Parathyroid adenoma (tissue), 2 donors: ENCODE measurements around the gene CCDC188.
"Not testable (repeated sequence)": the region's sequence is repeated elsewhere in the genome, so short reads cannot be mapped to it uniquely, and the experiment has no call there.

Source experiments
- H2AFZ ChIP-seq: fragments of 300-600 bp; sonication (generic); one replicate; pipeline ENCODE4 v1.7.0; 2017; ENCODE audit warnings: antibody characterized with exemption, mild to moderate bottlenecking
- H3K27ac ChIP-seq: fragments of 300-600 bp; sonication (generic); one replicate; pipeline ENCODE4 v1.7.0; 2017
- H3K27me3 ChIP-seq: fragments of 300-600 bp; sonication (generic); one replicate; pipeline ENCODE4 v1.7.0; 2017; ENCODE audit warnings: low read length; ENCODE audit not compliant: control insufficient read depth, insufficient read depth
- H3K36me3 ChIP-seq: fragments of 300-600 bp; sonication (generic); one replicate; pipeline ENCODE4 v1.7.0; 2017; ENCODE audit warnings: low read length; ENCODE audit not compliant: control insufficient read depth, insufficient read depth
- H3K4me1 ChIP-seq: fragments of 300-600 bp; sonication (generic); one replicate; pipeline ENCODE4 v1.7.0; 2017; ENCODE audit warnings: control low read depth
- H3K4me2 ChIP-seq: fragments of 300-600 bp; sonication (generic); one replicate; pipeline ENCODE4 v1.7.0; 2017; ENCODE audit warnings: low read length
- H3K4me3 ChIP-seq: fragments of 300-600 bp; sonication (generic); one replicate; pipeline ENCODE4 v1.7.0; 2017; ENCODE audit warnings: low read depth, low read length
- H3K79me2 ChIP-seq: fragments of 300-600 bp; sonication (generic); one replicate; pipeline ENCODE4 v1.7.0; 2017; ENCODE audit warnings: control low read depth
- H3K9ac ChIP-seq: fragments of 300-600 bp; sonication (generic); one replicate; pipeline ENCODE4 v1.7.0; 2017; ENCODE audit warnings: mild to moderate bottlenecking
- H3K9me3 ChIP-seq: fragments of 300-600 bp; sonication (generic); one replicate; pipeline ENCODE4 v1.7.0; 2017; ENCODE audit warnings: low read length; ENCODE audit not compliant: control insufficient read depth
- TF ChIP-seq, protein P1 (sequence below): fragments of 300-600 bp; sonication (generic); IDR thresholded peaks from one replicate; pipeline ENCODE4 v1.7.0; 2017; ENCODE audit warnings: antibody characterized with exemption, mild to moderate bottlenecking
- donor health status: primary hyperparathyroidism.

CCDC188 gene

DNA sequence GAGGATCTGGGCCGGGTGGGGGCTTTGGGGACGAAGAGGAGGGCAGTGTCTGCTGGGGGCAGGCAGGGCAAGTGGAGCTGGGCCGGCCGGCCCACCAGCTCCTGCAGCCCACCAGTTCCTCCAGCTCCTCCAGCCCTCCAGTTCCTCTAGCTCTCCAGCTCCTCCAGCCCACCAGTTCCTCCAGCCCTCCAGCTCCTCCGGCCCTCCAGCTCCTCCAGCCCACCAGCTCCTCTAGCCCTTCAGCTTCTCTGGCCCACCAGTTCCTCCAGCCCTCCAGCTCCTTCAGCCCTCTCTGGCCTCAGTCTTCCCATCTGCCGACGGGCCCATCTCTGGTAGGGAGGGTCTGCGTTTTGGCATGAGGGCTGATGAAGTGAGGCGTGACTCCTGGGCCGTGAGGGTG, 9.2 kb upstream of the CCDC188 start:
- Histone ChIP-seq H3K79me2 (no peaks in the 10 kb centered on the region), H3K9me3 (no peaks in the 10 kb centered on the region)
- TF ChIP-seq, protein P1, sequence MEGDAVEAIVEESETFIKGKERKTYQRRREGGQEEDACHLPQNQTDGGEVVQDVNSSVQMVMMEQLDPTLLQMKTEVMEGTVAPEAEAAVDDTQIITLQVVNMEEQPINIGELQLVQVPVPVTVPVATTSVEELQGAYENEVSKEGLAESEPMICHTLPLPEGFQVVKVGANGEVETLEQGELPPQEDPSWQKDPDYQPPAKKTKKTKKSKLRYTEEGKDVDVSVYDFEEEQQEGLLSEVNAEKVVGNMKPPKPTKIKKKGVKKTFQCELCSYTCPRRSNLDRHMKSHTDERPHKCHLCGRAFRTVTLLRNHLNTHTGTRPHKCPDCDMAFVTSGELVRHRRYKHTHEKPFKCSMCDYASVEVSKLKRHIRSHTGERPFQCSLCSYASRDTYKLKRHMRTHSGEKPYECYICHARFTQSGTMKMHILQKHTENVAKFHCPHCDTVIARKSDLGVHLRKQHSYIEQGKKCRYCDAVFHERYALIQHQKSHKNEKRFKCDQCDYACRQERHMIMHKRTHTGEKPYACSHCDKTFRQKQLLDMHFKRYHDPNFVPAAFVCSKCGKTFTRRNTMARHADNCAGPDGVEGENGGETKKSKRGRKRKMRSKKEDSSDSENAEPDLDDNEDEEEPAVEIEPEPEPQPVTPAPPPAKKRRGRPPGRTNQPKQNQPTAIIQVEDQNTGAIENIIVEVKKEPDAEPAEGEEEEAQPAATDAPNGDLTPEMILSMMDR: no peak

DNA sequence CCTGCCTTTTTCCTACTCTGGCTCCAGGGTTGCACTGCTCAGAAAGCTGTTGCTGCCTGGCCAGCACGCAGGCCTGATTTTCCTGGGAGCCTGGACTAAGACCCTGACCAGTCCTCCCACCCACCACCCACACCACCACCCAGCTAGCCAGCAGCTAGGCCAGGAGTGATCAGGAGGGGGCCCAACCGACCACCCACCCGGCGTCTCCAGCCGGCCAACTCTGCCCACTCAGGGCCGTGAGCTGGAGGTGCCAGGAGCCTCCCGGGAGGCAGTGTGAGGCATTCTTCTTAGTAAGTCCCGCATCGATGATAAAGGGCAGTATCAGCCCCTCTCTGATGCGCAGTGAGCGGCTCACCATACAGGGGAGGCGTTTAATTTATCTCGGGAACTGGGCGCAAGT, 8.7 kb upstream of the CCDC188 start:
- H3K4me2 ChIP-seq, H3K9ac ChIP-seq, H3K79me2 ChIP-seq, H2AFZ ChIP-seq, H3K36me3 ChIP-seq, H3K9me3 ChIP-seq, H3K4me3 ChIP-seq, H3K27ac ChIP-seq, H3K4me1 ChIP-seq, H3K27me3 ChIP-seq: not testable (repeated sequence)

More for the DNA sequence above, 9.2 kb upstream of the CCDC188 start:
- no peak overlapping the region for H3K9ac ChIP-seq
- no peaks in the 10 kb centered on the region for H3K36me3 ChIP-seq
- no peaks in the 10 kb centered on the region for H3K4me1 ChIP-seq
- H3K4me2 ChIP-seq: no peak overlapping the region
- no peak overlapping the region for H3K4me3 ChIP-seq
- no peaks in the 10 kb centered on the region for H3K27me3 ChIP-seq
- H3K27ac ChIP-seq: no peak overlapping the region
- H2AFZ ChIP-seq: no peak overlapping the region

DNA sequence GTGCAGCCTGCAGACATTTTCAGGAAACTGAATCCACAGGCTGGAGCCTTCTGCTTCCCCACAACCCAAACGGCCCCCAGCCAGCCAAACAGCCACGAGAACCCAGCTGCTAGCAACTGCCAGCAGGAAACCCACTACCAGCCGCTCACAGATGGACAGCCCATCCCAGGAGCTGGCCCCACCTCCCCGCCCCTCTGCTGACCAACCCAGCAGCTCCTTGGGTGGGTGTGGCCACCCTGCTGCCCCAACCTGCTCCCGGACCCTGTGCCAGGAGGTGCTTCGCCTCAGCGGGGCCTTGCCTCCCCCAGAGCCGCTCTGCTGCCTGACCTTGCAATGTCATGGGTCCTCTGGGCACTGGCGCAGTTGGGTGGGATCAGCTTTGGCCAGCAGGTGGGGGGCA, 8.2 kb upstream of the CCDC188 start:
- Histone ChIP-seq H3K27ac (no peak overlapping the region), H3K4me2 (no peak overlapping the region), H3K9ac (no peak overlapping the region), H3K36me3 (no peaks in the 10 kb centered on the region), H3K27me3 (no peaks in the 10 kb centered on the region), H3K4me3 (no peak overlapping the region), H3K79me2 (no peaks in the 10 kb centered on the region), H3K4me1 (no peaks in the 10 kb centered on the region), H2AFZ (no peak overlapping the region), H3K9me3 (no peaks in the 10 kb centered on the region)
- TF ChIP-seq, protein P1: no peak

DNA sequence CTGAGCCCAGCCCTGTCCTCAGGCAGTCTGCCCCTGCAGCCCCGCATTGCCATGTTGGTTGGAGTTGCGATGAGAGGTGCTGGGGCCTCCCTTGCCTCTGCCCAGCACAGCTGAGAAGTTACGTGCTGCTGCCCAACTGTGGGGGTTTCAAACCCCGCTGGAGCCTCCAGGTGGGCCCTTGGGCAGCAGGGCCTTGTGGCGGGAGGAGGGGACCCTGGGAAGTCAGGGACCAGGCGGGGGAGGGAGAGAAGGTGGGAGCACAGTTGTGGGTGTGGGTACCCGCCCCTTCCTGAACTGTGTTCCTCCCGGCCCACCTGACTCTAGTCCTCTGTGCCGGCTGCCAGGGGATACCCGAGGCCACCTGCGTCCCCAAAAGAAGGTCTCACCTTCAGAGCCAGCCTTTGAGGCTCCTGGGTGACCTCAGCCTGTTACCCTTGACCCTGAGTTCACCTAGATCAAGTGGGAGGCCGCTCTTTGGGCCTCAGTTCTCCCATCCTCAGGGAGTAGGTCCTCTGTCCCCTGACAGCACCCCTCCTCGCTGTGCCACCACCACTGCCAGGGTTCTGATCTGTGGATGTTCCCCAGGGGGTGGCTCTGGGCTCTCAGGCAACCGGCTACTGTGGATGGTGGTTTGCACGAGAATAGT, 7.7 kb upstream of the CCDC188 start:
- no peaks in the 10 kb centered on the region for H3K79me2 ChIP-seq
- no peaks in the 10 kb centered on the region for H3K9me3 ChIP-seq
- no peak overlapping the region for H2AFZ ChIP-seq
- H3K4me3 ChIP-seq: no peak overlapping the region
- H3K9ac ChIP-seq: no peak overlapping the region
- H3K4me2 ChIP-seq: no peak overlapping the region
- no peak overlapping the region for H3K27ac ChIP-seq
- no peaks in the 10 kb centered on the region for H3K4me1 ChIP-seq
- TF ChIP-seq, protein P1: no peak
- H3K36me3 ChIP-seq: no peaks in the 10 kb centered on the region
- no peaks in the 10 kb centered on the region for H3K27me3 ChIP-seq

DNA sequence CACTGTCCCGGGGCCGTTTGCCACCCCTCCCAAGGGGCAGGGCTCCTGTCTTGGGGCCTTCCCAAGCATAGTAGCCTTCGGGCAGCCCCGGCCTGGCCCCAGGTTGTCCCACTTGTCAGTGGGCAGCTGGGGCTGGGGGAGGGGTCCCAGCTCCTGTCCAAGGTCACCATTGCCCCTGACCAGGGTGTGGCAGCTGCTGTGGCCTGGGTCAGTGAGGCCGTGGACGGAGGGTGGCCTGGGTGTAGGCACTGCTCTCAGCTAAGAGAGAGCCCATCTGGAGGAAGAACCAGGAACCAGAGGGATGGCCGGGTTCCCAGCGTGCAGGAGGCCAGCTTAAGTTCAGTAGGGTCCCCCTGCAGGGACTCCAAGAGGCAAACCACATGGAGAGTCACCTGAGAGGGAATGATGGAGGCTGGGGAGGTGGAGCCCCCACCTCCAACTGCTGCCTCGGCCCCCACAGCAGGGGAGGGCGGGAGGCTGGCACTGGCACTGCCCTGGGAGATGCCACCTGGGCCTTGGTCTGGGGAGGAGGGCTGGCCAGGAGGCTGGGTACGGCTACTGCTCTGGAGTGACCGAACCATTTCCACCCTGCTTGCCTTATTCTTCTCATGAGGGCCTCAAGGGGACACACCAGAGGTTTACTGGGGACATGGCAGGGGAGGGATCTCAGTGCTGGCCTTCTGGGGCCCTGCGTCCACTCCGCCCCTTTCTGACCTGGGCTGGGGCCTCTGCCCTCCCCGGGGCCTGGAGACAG, 6.8 kb upstream of the CCDC188 start:
- H3K4me2 ChIP-seq: no peak overlapping the region
- H3K9me3 ChIP-seq: no peaks in the 10 kb centered on the region
- no peak overlapping the region for H3K4me3 ChIP-seq
- no peaks in the 10 kb centered on the region for H3K79me2 ChIP-seq
- H3K27me3 ChIP-seq: no peaks in the 10 kb centered on the region
- H3K36me3 ChIP-seq: no peaks in the 10 kb centered on the region
- no peak overlapping the region for H2AFZ ChIP-seq
- TF ChIP-seq, protein P1: no peak
- no peaks in the 10 kb centered on the region for H3K4me1 ChIP-seq
- H3K9ac ChIP-seq: no peak overlapping the region
- no peak overlapping the region for H3K27ac ChIP-seq
